K562 treated with DMSO at 1 percent for 48 hours (cell line): ENCODE results near the gene SPCS2. TPM values are rescaled to one million over a fixed set of nuclear protein-coding genes. Genes with fewer than 3 reads are reported as not detected.

Experiments used
- total RNA-seq: library from RNA; unstranded; fragments of 300-600 nt; gene quantifications from 2 replicates; pipeline ENCODE4 v1.2.3, GENCODE V29; 2022; ENCODE audit warnings: low replicate concordance; ENCODE audit errors: extremely low read depth

The SPCS2 gene
- not detected in 2 replicates for total RNA-seq

DNA sequence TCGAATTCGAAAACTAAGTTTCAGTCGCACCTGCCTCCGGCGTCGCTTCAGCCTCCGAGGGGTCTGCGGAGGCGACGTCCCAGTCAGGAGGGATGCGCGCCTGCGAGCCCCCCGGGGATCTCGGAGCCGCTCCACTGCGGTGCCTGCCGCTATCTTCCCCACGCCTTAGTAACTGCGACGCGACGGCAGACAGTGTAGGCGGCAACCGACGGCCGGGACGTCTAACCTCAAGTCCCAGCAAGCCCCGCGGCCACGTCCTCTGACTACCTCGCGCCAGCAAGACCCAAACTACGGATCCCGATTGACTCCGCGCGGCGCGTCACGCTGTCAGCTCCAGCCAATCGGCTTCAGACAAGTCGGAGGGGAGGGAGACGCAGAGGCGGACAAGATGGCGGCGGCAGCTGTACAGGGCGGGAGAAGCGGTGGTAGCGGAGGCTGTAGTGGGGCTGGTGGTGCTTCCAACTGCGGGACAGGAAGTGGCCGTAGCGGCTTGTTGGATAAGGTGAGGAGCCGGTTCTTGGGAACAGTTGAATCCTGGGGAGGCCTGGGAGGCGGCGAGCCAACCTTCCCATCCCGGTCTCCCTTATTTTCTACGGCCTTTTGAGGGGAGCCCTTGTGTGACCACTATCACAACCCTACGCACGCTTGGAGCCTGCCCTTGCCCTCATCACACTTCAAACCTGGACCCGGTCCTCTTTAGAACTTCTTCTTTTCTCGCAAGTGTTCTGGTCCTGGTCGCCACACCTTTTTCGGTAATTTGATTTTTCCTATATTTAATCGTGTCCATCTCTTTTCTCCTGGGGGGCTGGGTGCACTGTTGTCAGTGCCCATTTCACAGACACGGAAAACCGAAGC is at the start of gene SPCS2, which contains the start of gene XRRA1:
TSS of gene SPCS2 (plus strand) at position 369 of the 855 bp plus-strand sequence. CDS start at position 389, 20 bp downstream.
TSS of gene XRRA1 (minus strand) at position 194 of the 855 bp plus-strand sequence. CDS start 8,213 bp downstream, outside the sequence.

DNA sequence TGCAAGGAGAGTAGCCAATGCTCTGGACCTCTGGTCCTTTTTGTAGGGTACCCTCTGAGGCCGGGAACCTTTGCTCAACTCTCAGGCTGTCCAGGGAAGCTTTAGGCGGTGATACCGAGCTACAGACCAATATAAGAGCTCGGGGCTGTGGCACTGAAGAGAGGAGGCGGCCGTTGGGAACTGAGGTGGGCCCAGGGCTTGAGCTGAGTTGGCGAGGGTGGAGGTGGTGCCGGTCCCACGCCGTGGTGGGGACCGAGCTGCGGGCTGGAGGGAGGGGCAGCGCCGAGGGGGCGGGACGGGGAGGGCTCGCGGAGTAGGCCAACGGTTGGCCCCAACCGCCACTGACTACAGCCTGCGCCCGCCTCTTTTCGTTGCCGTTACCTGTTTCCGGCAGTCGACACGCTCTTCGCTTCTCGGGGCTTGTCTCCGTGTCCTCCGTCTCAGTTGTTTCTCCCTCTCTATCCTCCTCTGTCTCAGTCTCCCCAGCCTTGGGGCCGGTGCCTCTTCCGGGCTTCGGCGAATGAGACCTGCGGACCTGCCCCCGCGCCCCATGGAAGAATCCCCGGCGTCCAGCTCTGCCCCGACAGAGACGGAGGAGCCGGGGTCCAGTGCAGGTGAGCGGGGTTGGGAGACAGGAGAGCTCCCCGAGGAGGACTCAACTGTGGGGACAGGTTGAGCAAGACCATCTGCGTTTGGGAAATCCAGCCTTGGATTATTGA is 39.6 kb downstream of the SPCS2 start, which contains the start of gene NEU3:
TSS of gene NEU3 (plus strand) at position 393 of the 719 bp plus-strand sequence. CDS start at position 521, 128 bp downstream.

Other genes starting within 250 kb of the SPCS2 start
- not detected in 2 replicates for gene CHRDL2, start 217.8 kb upstream of the SPCS2 start, total RNA-seq
- gene RNF169, start 200.4 kb upstream of the SPCS2 start, total RNA-seq: not detected in 2 replicates
- gene XRRA1, start 175 bp upstream of the SPCS2 start, total RNA-seq: not detected in 2 replicates
- not detected in 2 replicates for gene NEU3, start 39.7 kb downstream of the SPCS2 start, total RNA-seq
- not detected in 2 replicates for gene OR2AT4, start 147.6 kb downstream of the SPCS2 start, total RNA-seq
- not detected in 2 replicates for gene SLCO2B1, start 201.8 kb downstream of the SPCS2 start, total RNA-seq